GM23338 (cell line): ENCODE data around the gene GPR108. TPM values are rescaled to one million over a fixed set of nuclear protein-coding genes. Genes with fewer than 3 reads are reported as not detected.

ENCODE experiments used
- ATAC-seq: fragments of 200-7000 bp; cut with Tn5 transposase; 3 replicates; pipeline ENCODE4 v1.9.1; 2020
- DNase-seq: peaks from one replicate; pipeline ENCODE4 v3.0.0-alpha.2; 2015; ENCODE audit warnings: low spot score
- H2AFZ ChIP-seq: fragments of 200-600 bp; sonication (generic); 2 replicates; pipeline ENCODE4 v1.8.0; 2016; ENCODE audit warnings: antibody characterized with exemption, mild to moderate bottlenecking, moderate library complexity
- H3F3A ChIP-seq: fragments of 200-600 bp; sonication (generic); replicated peaks from 2 replicates; pipeline ENCODE4 v1.8.0; 2017; ENCODE audit warnings: antibody characterized with exemption, mixed run types, low read depth
- H3K27ac ChIP-seq: fragments of 200-600 bp; sonication (generic); 2 replicates; pipeline ENCODE4 v1.6.1; 2016; ENCODE audit warnings: low read depth
- H3K27me3 ChIP-seq: fragments of 200-600 bp; sonication (generic); 2 replicates; pipeline ENCODE4 v1.8.0; 2016; ENCODE audit warnings: mild to moderate bottlenecking, mixed run types, moderate library complexity; ENCODE audit not compliant: insufficient read depth
- H3K36me3 ChIP-seq: fragments of 200-600 bp; sonication (generic); 2 replicates; pipeline ENCODE4 v1.8.0; 2016; ENCODE audit warnings: mild to moderate bottlenecking; ENCODE audit not compliant: insufficient read depth
- H3K4me1 ChIP-seq: fragments of 200-600 bp; sonication (generic); 2 replicates; pipeline ENCODE4 v1.8.0; 2016; ENCODE audit warnings: mild to moderate bottlenecking, moderate library complexity; ENCODE audit not compliant: insufficient read depth
- H3K4me2 ChIP-seq: fragments of 200-600 bp; sonication (generic); 2 replicates; pipeline ENCODE4 v1.7.1; 2017; ENCODE audit warnings: mixed run types
- H3K4me3 ChIP-seq: fragments of 200-600 bp; sonication (generic); 2 replicates; pipeline ENCODE4 v1.6.1; 2016; ENCODE audit warnings: mixed run types
- H3K79me2 ChIP-seq: fragments of 200-600 bp; sonication (generic); replicated peaks from 2 replicates; pipeline ENCODE4 v1.8.0; 2017; ENCODE audit warnings: mild to moderate bottlenecking; ENCODE audit not compliant: insufficient read depth
- H3K9me2 ChIP-seq: fragments of 200-600 bp; sonication (generic); 2 replicates; pipeline ENCODE4 v1.8.0; 2017; ENCODE audit not compliant: insufficient read depth
- H4K20me1 ChIP-seq: fragments of 200-600 bp; sonication (generic); replicated peaks from 2 replicates; pipeline ENCODE4 v1.8.0; 2017; ENCODE audit warnings: mild to moderate bottlenecking; ENCODE audit not compliant: insufficient read depth
- H3K27ac Mint-ChIP-seq: 2 replicates; pipeline ENCODE4 v1.8.0; 2020; ENCODE audit warnings: inconsistent platforms, mild to moderate bottlenecking, moderate library complexity, mixed read lengths
- H3K27me3 Mint-ChIP-seq: 3 replicates; pipeline ENCODE4 v1.8.0; 2022; ENCODE audit warnings: low read depth, mild to moderate bottlenecking, moderate library complexity, mixed read lengths, inconsistent platforms; ENCODE audit not compliant: insufficient read depth, poor library complexity
- H3K36me3 Mint-ChIP-seq: 3 replicates; pipeline ENCODE4 v1.8.0; 2021; ENCODE audit warnings: low read depth, mild to moderate bottlenecking, inconsistent platforms, moderate library complexity, mixed read lengths
- H3K4me1 Mint-ChIP-seq: 3 replicates; pipeline ENCODE4 v1.8.0; 2020; ENCODE audit warnings: mild to moderate bottlenecking, inconsistent platforms, mixed read lengths
- H3K4me3 Mint-ChIP-seq: 3 replicates; pipeline ENCODE4 v1.8.0; 2021; ENCODE audit warnings: moderate library complexity, mild to moderate bottlenecking, inconsistent platforms, mixed read lengths
- H3K9me3 Mint-ChIP-seq: 3 replicates; pipeline ENCODE4 v1.8.0; 2020; ENCODE audit warnings: moderate library complexity, mild to moderate bottlenecking, inconsistent platforms, mixed read lengths
- CREB1 ChIP-seq: fragments of 250-450 bp; sonication (Bioruptor Pico); IDR thresholded peaks from 2 replicates; pipeline ENCODE4 v1.5.0; 2020; ENCODE audit warnings: low read depth, mild to moderate bottlenecking, moderate library complexity
- CTCF ChIP-seq, 2 experiments: fragments of 200-600 bp in 1 of 2; sonication (generic) in 1 of 2; conservative IDR thresholded peaks; 2 replicates each; pipeline versions ENCODE4 v1.5.1 to v1.6.1; 2016 to 2017; ENCODE audit warnings: antibody characterized with exemption in 2 of 2, low read depth in 2 of 2, mild to moderate bottlenecking in 2 of 2, moderate library complexity in 1 of 2
- ETS1 ChIP-seq: IDR thresholded peaks from 2 replicates; pipeline ENCODE4 v1.6.1; 2016; ENCODE audit warnings: antibody characterized with exemption
- EZH2 ChIP-seq: fragments of 200-600 bp; sonication (generic); IDR thresholded peaks from one replicate; pipeline ENCODE4 v1.8.0; 2017; ENCODE audit warnings: antibody characterized with exemption, mild to moderate bottlenecking, low read depth; ENCODE audit not compliant: unreplicated experiment
- EZH2phosphoT487 ChIP-seq: fragments of 200-600 bp; sonication (generic); IDR thresholded peaks from one replicate; pipeline ENCODE4 v1.8.1; 2018; ENCODE audit warnings: antibody characterized with exemption; ENCODE audit not compliant: unreplicated experiment
- JUNB ChIP-seq: IDR thresholded peaks from one replicate; pipeline ENCODE4 v1.6.1; 2016; ENCODE audit warnings: antibody characterized with exemption; ENCODE audit not compliant: unreplicated experiment
- NANOG ChIP-seq: IDR thresholded peaks from 2 replicates; pipeline ENCODE4 v1.6.1; 2016; ENCODE audit warnings: antibody characterized with exemption, borderline replicate concordance
- POLR2AphosphoS5 ChIP-seq: IDR thresholded peaks from 2 replicates; pipeline ENCODE4 v1.6.1; 2016; ENCODE audit warnings: antibody characterized with exemption, low read depth
- STAT1 ChIP-seq: IDR thresholded peaks from one replicate; pipeline ENCODE4 v1.6.1; 2016; ENCODE audit warnings: antibody characterized with exemption; ENCODE audit not compliant: unreplicated experiment
- ZNF114 ChIP-seq: fragments of 250-450 bp; sonication (Bioruptor Pico); IDR thresholded peaks from 2 replicates; pipeline ENCODE4 v1.5.0; 2020; ENCODE audit warnings: mild to moderate bottlenecking, moderate library complexity
- ZNF331 ChIP-seq: fragments of 250-450 bp; sonication (Bioruptor Pico); IDR thresholded peaks from 2 replicates; pipeline ENCODE4 v1.5.0; 2020; ENCODE audit warnings: low read depth, mild to moderate bottlenecking, moderate library complexity
- ZNF462 ChIP-seq: fragments of 250-450 bp; sonication (Bioruptor Pico); IDR thresholded peaks from 2 replicates; pipeline ENCODE4 v1.5.0; 2020; ENCODE audit warnings: mild to moderate bottlenecking, moderate library complexity
- polyA plus RNA-seq: library from polyadenylated mRNA; unstranded; fragments of >200 nt; fragmentation: Nextera tagmentation; extraction: Ambion mirVana; gene quantifications from 2 replicates; pipeline ENCODE4 v1.2.1, GENCODE V29; 2016
- total RNA-seq: library from RNA; depleted of rRNA; stranded (reverse); fragments of >200 nt; shearing (Covaris generic); gene quantifications from 2 replicates; pipeline ENCODE4 v1.2.3, GENCODE V29; 2014
- TF ChIP-seq, protein P1 (sequence below): IDR thresholded peaks from one replicate; pipeline ENCODE4 v1.6.1; 2018; ENCODE audit warnings: antibody characterized with exemption; ENCODE audit not compliant: unreplicated experiment

Gene GPR108
- total and polyA plus RNA-seq, 2 experiments from 2014 or later, result 44.8 to 57.9 TPM

GRCh38 chr19:6740589-6741343, 3.4 kb upstream of the GPR108 start:
- Mint-ChIP-seq H3K9me3 (no peaks in the 10 kb centered on the region), H3K27me3 (peaks cover 21% of the 10 kb centered on the region), H3K4me1 (peaks cover 45% of the 10 kb centered on the region), H3K27ac (peak overlapping the region; percentile 75), H3K36me3 (peaks cover 33% of the 10 kb centered on the region), H3K4me3 (peak overlapping the region; percentile 88)
- Histone ChIP-seq H3K4me3 (peak overlapping the region; percentile 94), H3K9me2 (no peaks in the 10 kb centered on the region), H3K36me3 (peaks cover 23% of the 10 kb centered on the region), H3F3A (0 out of 2 replicates have a peak, but pooled peaks cover 11% of the 10 kb centered on the region), H3K27me3 (no peaks in the 10 kb centered on the region), H3K27ac (peak overlapping the region; percentile 89), H3K4me1 (peaks cover 26% of the 10 kb centered on the region), H3K4me2 (peak overlapping the region; percentile 96), H3K79me2 (peaks cover 29% of the 10 kb centered on the region), H4K20me1 (peaks cover 15% of the 10 kb centered on the region; the same call in 1 of the 2 replicates), H2AFZ (no peak overlapping the region)
- peak; percentile 19 for ATAC-seq
- TF ChIP-seq STAT1 (no peak), EZH2phosphoT487 (no peak), CREB1 (no peak), POLR2AphosphoS5 (no peak), ZNF114 (CRISPR knock-in tag) (no peak), JUNB (no peak), ZNF331 (CRISPR knock-in tag) (no peak), CTCF (conservative IDR thresholded peaks at IDR 0.05; ENCODE audit: low read depth in 2 of 2) (no peak), EZH2 (no peak), ETS1 (no peak), ZNF462 (no peak), NANOG (no peak)
- TF ChIP-seq, protein P1, sequence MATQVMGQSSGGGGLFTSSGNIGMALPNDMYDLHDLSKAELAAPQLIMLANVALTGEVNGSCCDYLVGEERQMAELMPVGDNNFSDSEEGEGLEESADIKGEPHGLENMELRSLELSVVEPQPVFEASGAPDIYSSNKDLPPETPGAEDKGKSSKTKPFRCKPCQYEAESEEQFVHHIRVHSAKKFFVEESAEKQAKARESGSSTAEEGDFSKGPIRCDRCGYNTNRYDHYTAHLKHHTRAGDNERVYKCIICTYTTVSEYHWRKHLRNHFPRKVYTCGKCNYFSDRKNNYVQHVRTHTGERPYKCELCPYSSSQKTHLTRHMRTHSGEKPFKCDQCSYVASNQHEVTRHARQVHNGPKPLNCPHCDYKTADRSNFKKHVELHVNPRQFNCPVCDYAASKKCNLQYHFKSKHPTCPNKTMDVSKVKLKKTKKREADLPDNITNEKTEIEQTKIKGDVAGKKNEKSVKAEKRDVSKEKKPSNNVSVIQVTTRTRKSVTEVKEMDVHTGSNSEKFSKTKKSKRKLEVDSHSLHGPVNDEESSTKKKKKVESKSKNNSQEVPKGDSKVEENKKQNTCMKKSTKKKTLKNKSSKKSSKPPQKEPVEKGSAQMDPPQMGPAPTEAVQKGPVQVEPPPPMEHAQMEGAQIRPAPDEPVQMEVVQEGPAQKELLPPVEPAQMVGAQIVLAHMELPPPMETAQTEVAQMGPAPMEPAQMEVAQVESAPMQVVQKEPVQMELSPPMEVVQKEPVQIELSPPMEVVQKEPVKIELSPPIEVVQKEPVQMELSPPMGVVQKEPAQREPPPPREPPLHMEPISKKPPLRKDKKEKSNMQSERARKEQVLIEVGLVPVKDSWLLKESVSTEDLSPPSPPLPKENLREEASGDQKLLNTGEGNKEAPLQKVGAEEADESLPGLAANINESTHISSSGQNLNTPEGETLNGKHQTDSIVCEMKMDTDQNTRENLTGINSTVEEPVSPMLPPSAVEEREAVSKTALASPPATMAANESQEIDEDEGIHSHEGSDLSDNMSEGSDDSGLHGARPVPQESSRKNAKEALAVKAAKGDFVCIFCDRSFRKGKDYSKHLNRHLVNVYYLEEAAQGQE, result no peak
- peak; percentile 86 for DNase-seq
